Measurements from ENCODE around the gene CCDC179. TPM values are rescaled to one million over a fixed set of nuclear protein-coding genes. Genes with fewer than 3 reads are reported as not detected.
A peak's percentile ranks its signal among the peaks of the same experiment; 100 is the strongest.

Gene CCDC179
- total RNA-seq, 1 donor from 2014 or later: not detected

DNA sequence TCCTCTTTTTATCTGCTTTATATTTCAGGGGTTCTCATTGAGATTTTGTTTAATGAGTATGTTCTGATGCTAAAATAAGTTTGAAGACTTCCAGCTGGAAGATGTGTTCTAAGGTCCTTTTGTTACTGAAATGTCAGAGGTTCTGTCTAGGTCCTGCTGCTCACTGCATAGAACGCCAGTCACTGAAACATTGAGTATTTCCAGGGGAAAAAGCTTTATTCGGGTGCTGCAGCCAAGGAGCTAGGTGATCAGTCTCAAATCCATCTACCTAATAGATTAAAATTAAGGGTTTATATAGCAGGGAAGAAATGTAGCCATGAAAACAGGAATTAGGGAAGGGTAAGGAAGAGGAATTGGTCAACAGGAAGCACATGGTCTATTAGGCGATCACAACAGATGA is 50.4 kb downstream of the CCDC179 start:
- no peak overlapping the region for H3K4me3 Mint-ChIP-seq (ENCODE audit: unreplicated experiment)
- no peak for DNase-seq (ENCODE audit: low spot score)
- peaks cover 3% of the 10 kb centered on the region for H3K9me3 Mint-ChIP-seq (ENCODE audit: unreplicated experiment)
- TF ChIP-seq, protein P1, sequence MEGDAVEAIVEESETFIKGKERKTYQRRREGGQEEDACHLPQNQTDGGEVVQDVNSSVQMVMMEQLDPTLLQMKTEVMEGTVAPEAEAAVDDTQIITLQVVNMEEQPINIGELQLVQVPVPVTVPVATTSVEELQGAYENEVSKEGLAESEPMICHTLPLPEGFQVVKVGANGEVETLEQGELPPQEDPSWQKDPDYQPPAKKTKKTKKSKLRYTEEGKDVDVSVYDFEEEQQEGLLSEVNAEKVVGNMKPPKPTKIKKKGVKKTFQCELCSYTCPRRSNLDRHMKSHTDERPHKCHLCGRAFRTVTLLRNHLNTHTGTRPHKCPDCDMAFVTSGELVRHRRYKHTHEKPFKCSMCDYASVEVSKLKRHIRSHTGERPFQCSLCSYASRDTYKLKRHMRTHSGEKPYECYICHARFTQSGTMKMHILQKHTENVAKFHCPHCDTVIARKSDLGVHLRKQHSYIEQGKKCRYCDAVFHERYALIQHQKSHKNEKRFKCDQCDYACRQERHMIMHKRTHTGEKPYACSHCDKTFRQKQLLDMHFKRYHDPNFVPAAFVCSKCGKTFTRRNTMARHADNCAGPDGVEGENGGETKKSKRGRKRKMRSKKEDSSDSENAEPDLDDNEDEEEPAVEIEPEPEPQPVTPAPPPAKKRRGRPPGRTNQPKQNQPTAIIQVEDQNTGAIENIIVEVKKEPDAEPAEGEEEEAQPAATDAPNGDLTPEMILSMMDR (IDR thresholded peaks at IDR 0.05; ENCODE audit: unreplicated experiment): no peak
- H3K27me3 Mint-ChIP-seq (ENCODE audit: unreplicated experiment): no peaks in the 10 kb centered on the region
- H3K27ac Mint-ChIP-seq (ENCODE audit: unreplicated experiment): no peak overlapping the region
- H3K4me1 Mint-ChIP-seq (ENCODE audit: unreplicated experiment): peaks cover 17% of the 10 kb centered on the region
- H3K36me3 Mint-ChIP-seq (ENCODE audit: low read depth, unreplicated experiment): peaks cover 4% of the 10 kb centered on the region

DNA sequence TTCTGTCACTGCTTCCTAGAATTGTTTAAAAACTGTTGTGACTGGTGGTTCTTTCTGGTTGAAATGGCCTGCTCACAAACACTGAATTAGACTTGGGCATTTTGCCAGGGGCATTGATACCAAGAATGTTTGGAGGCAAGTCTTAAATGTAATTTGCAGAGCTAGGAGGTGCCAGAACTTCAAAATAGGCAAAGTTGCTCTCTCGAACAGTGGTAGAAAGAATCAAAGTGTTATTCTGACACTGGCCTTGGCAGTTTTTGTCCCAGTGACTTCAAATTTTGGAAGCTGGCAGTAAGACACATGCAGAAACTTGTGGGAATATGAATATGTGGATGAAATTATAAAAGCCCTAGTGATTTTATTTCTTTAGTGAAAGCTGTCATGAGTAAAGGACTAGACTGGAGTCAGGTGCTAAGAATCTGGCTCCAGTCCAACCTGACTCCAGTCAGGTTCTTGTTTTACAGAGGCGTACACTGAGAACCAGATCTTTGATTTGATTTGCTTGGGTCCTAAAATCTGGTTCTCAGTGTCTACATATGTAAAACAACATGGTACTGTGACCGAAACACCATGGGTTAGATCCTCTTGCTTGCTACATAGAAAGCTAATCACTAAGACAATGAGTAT is 51.6 kb downstream of the CCDC179 start:
- TF ChIP-seq, protein P1 (IDR thresholded peaks at IDR 0.05; ENCODE audit: unreplicated experiment): no peak
- no peak overlapping the region for H3K4me3 Mint-ChIP-seq (ENCODE audit: unreplicated experiment)
- peaks cover 4% of the 10 kb centered on the region for H3K36me3 Mint-ChIP-seq (ENCODE audit: low read depth, unreplicated experiment)
- H3K27ac Mint-ChIP-seq (ENCODE audit: unreplicated experiment): no peak overlapping the region
- DNase-seq (ENCODE audit: low spot score): no peak
- H3K4me1 Mint-ChIP-seq (ENCODE audit: unreplicated experiment): peaks cover 13% of the 10 kb centered on the region
- H3K9me3 Mint-ChIP-seq (ENCODE audit: unreplicated experiment): peaks cover 3% of the 10 kb centered on the region
- no peaks in the 10 kb centered on the region for H3K27me3 Mint-ChIP-seq (ENCODE audit: unreplicated experiment)

DNA sequence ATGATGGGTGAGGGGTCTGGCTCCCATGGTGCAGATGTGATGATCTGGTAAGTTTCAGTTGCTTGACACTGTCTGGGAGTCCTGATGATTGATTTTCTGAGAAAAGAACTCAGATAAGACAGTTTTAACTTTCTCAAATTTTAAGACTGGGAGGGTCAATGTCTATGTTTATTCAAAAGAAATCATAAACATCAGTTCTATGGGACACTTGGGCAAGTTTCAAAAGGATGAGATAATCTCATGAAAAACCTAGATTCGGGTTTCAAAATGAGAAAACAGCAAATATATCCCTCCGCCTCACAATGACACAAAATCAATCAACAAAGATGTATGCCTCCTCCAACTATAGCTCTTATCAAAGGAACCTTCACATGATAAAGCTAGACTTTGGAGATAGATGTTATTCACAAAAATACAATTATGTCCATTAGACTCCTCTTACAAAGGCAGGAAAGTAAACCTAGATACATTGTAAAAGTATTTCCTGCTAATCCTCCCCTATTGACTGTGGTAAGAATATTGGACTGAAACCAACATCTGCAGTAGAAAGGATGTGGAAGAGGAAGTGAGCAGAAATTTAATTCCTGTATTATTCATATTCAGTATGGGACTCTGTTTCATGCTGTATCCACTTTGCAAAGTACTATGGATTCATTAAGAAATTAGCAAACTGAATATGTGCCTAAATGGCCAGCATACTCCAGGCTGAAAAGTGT is 52.3 kb downstream of the CCDC179 start:
- Mint-ChIP-seq H3K36me3 (ENCODE audit: low read depth, unreplicated experiment) (peaks cover 4% of the 10 kb centered on the region), H3K27ac (ENCODE audit: unreplicated experiment) (peak overlapping the region; percentile 73), H3K4me3 (ENCODE audit: unreplicated experiment) (no peak overlapping the region), H3K9me3 (ENCODE audit: unreplicated experiment) (peaks cover 3% of the 10 kb centered on the region), H3K27me3 (ENCODE audit: unreplicated experiment) (no peaks in the 10 kb centered on the region), H3K4me1 (ENCODE audit: unreplicated experiment) (peaks cover 12% of the 10 kb centered on the region)
- no peak for DNase-seq (ENCODE audit: low spot score)
- TF ChIP-seq, protein P1 (IDR thresholded peaks at IDR 0.05; ENCODE audit: unreplicated experiment): no peak

DNA sequence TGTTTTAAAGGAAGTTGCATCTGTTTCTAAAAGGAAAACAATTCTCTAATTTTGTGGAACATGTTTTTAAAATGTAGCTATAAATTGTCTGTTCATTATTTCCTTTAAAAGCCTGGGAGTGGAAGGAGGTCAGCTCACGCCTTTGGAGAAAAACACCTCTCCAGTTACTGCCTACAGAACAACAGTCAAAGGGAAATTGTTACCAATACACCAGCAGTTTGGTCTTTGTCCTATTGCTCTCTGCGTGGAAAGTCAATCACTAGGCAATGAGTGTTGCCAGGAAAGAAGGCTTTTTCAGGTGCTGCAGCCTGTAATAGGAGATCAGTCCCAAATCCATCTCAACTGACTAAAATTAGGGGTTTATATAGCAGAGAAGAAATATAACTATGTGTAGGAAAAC is 52.9 kb downstream of the CCDC179 start:
- peaks cover 3% of the 10 kb centered on the region for H3K9me3 Mint-ChIP-seq (ENCODE audit: unreplicated experiment)
- peaks cover 12% of the 10 kb centered on the region for H3K4me1 Mint-ChIP-seq (ENCODE audit: unreplicated experiment)
- H3K36me3 Mint-ChIP-seq (ENCODE audit: low read depth, unreplicated experiment): peaks cover 4% of the 10 kb centered on the region
- no peak for DNase-seq (ENCODE audit: low spot score)
- H3K27me3 Mint-ChIP-seq (ENCODE audit: unreplicated experiment): no peaks in the 10 kb centered on the region
- H3K27ac Mint-ChIP-seq (ENCODE audit: unreplicated experiment): peak overlapping the region; percentile 73
- no peak overlapping the region for H3K4me3 Mint-ChIP-seq (ENCODE audit: unreplicated experiment)
- TF ChIP-seq, protein P1 (IDR thresholded peaks at IDR 0.05; ENCODE audit: unreplicated experiment): no peak

DNA sequence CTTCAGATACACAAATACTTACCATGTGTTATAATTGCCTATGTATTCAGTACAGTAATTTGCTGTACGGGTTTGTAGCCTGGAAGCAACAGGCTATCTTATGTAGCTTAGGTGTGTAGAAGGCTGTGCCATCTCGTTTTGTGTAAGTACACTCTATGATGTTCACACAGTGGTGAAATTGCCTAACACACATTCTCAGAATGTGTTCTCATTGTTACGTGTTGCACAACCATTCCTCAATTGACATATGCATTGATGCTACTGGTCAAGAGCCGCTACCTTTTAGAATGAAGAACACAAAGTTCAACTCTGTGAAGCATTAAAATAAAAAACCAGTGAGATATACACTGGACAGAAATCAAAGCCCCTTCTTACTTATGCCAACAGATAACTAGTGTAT is 57.4 kb downstream of the CCDC179 start:
- H3K36me3 Mint-ChIP-seq (ENCODE audit: low read depth, unreplicated experiment): no peaks in the 10 kb centered on the region
- peaks cover 1% of the 10 kb centered on the region for H3K27me3 Mint-ChIP-seq (ENCODE audit: unreplicated experiment)
- H3K4me3 Mint-ChIP-seq (ENCODE audit: unreplicated experiment): no peak overlapping the region
- H3K9me3 Mint-ChIP-seq (ENCODE audit: unreplicated experiment): no peaks in the 10 kb centered on the region
- TF ChIP-seq, protein P1 (IDR thresholded peaks at IDR 0.05; ENCODE audit: unreplicated experiment): no peak
- peaks cover 8% of the 10 kb centered on the region for H3K4me1 Mint-ChIP-seq (ENCODE audit: unreplicated experiment)
- no peak for DNase-seq (ENCODE audit: low spot score)
- H3K27ac Mint-ChIP-seq (ENCODE audit: unreplicated experiment): no peak overlapping the region

Measured in endothelial cell (in vitro differentiated cells).